Measurements from ENCODE around the gene ASIC5. TPM values are rescaled to one million over a fixed set of nuclear protein-coding genes. Genes with fewer than 3 reads are reported as not detected.

Gene ASIC5
- total RNA-seq, 1 experiment from 2014 or later: not detected

DNA sequence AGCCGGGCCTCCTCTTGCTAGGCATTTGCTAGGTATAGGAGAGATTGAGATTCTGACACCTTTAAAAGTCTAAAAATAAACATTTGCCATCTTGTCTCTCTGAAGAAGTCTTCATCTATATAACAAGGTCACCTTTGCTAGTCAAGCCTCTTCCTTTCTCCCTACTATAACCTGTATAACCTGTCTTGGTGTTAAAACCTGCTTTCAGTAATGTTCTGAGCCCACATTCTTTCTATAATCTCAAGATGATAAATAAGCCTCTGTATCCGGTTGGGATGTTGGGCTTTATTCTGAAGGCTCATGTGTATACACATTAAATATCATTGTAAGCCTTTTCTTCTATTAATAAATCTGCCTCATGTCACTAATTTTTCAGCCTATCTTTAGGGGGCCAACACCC lies 10.2 kb downstream of the ASIC5 start:
- Mint-ChIP-seq H3K4me1 (ENCODE audit: low read depth, unreplicated experiment) (no peaks in the 10 kb centered on the region), H3K27ac (ENCODE audit: unreplicated experiment) (no peak overlapping the region), H3K36me3 (ENCODE audit: insufficient read depth, unreplicated experiment) (no peaks in the 10 kb centered on the region), H3K27me3 (ENCODE audit: insufficient read depth, unreplicated experiment) (no peaks in the 10 kb centered on the region), H3K9me3 (ENCODE audit: unreplicated experiment) (peaks cover 9% of the 10 kb centered on the region), H3K4me3 (ENCODE audit: unreplicated experiment) (no peak overlapping the region)
- Histone ChIP-seq H3K9me3 (no peaks in the 10 kb centered on the region), H3K4me1 (0 out of 2 replicates have a peak, but pooled peaks cover 5% of the 10 kb centered on the region), H3K36me3 (ENCODE audit: control insufficient read depth, insufficient read depth, low read length) (no peaks in the 10 kb centered on the region), H3K4me3 (ENCODE audit: low read depth, low read length) (no peak overlapping the region), H3K27me3 (replicated peaks; ENCODE audit: control insufficient read depth, insufficient read depth, low read length) (no peaks in the 10 kb centered on the region)
- POLR2A ChIA-PET: no interaction called here
- no TSS peak for BruUV-seq (replicated peaks)
- intact Hi-C loops (cut with micrococcal nuclease; ENCODE audit: unreplicated experiment): no loop called here
- CTCF ChIA-PET: no interaction called here
- DNase-seq: no peak
- TF ChIP-seq, protein P1, sequence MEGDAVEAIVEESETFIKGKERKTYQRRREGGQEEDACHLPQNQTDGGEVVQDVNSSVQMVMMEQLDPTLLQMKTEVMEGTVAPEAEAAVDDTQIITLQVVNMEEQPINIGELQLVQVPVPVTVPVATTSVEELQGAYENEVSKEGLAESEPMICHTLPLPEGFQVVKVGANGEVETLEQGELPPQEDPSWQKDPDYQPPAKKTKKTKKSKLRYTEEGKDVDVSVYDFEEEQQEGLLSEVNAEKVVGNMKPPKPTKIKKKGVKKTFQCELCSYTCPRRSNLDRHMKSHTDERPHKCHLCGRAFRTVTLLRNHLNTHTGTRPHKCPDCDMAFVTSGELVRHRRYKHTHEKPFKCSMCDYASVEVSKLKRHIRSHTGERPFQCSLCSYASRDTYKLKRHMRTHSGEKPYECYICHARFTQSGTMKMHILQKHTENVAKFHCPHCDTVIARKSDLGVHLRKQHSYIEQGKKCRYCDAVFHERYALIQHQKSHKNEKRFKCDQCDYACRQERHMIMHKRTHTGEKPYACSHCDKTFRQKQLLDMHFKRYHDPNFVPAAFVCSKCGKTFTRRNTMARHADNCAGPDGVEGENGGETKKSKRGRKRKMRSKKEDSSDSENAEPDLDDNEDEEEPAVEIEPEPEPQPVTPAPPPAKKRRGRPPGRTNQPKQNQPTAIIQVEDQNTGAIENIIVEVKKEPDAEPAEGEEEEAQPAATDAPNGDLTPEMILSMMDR (IDR thresholded peaks at IDR 0.05; ENCODE audit: insufficient read depth in 1 of 2, low read depth in 1 of 2, low read length in 1 of 2, severe bottlenecking in 1 of 2, unreplicated experiment in 1 of 2): no peak

DNA sequence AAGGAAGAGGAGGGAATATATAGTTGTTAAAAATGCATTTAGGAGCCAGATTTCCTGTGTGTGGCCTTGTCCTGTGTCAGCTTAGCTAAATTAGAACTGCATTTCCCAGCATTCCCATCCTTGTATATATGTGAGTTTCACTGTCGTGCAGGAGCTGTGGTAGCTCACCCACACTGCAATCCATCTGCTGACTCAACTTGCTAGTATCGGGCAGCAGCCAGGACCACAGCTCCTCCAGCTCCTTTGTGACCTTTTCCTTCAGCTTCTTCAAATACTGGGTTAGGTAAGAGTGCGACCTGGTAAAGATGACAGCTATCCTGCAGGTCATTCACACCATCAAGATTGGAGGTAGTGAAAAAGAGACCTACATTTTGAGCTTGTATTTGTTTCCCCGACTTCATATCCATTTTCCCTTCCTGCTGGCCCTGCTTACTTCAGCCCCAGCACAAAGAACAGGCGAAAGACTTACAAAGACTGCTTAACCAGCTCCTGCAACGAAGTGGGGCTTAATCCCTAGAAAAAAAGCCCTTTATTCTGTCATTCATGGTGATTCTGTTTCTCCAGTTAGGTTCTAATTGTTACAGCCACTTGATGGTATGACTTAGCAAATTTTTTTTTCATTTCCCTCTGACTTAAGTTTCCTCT lies 11.4 kb downstream of the ASIC5 start:
- BruUV-seq (replicated peaks): no TSS peak
- no peak for DNase-seq
- ChIA-PET POLR2A (no interaction called here), CTCF (interaction anchor here (0.6 kb wide), 1 partner anchor 53 kb away, joined by 3 read pairs; no protein-coding TSS in a partner anchor)
- Mint-ChIP-seq H3K4me1 (ENCODE audit: low read depth, unreplicated experiment) (no peaks in the 10 kb centered on the region), H3K9me3 (ENCODE audit: unreplicated experiment) (peaks cover 21% of the 10 kb centered on the region), H3K27ac (ENCODE audit: unreplicated experiment) (no peak overlapping the region), H3K27me3 (ENCODE audit: insufficient read depth, unreplicated experiment) (no peaks in the 10 kb centered on the region), H3K36me3 (ENCODE audit: insufficient read depth, unreplicated experiment) (no peaks in the 10 kb centered on the region), H3K4me3 (ENCODE audit: unreplicated experiment) (no peak overlapping the region)
- TF ChIP-seq, protein P1 (IDR thresholded peaks at IDR 0.05; ENCODE audit: insufficient read depth in 1 of 2, low read depth in 1 of 2, low read length in 1 of 2, severe bottlenecking in 1 of 2, unreplicated experiment in 1 of 2): no peak
- intact Hi-C loops (cut with micrococcal nuclease; ENCODE audit: unreplicated experiment): no loop called here
- H3K27me3 ChIP-seq (replicated peaks; ENCODE audit: control insufficient read depth, insufficient read depth, low read length): no peaks in the 10 kb centered on the region
- no peaks in the 10 kb centered on the region for H3K36me3 ChIP-seq (ENCODE audit: control insufficient read depth, insufficient read depth, low read length)
- no peaks in the 10 kb centered on the region for H3K9me3 ChIP-seq
- no peak overlapping the region for H3K4me3 ChIP-seq (ENCODE audit: low read depth, low read length)
- 0 out of 2 replicates have a peak, but pooled peaks cover 5% of the 10 kb centered on the region for H3K4me1 ChIP-seq

DNA sequence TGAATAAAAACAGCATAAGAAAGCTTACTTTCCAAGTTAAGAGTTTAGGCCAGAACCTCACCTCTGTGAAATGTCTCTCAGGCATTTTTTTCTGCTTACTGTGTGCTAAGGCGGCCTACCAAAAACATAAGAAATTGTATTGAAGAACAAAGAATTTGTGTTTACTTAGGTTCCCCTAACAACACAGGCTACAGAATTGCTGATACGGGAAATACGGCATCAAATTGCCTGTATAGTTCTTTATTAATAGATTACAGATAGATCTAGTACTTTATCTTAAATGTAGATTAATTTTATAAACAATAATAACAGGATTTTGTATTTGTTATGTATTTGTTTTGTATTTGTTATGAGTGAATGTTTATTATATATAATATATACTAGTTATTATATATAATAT lies 12.9 kb downstream of the ASIC5 start:
- Mint-ChIP-seq H3K9me3 (ENCODE audit: unreplicated experiment) (peaks cover 18% of the 10 kb centered on the region), H3K4me1 (ENCODE audit: low read depth, unreplicated experiment) (no peaks in the 10 kb centered on the region), H3K36me3 (ENCODE audit: insufficient read depth, unreplicated experiment) (no peaks in the 10 kb centered on the region), H3K27me3 (ENCODE audit: insufficient read depth, unreplicated experiment) (no peaks in the 10 kb centered on the region), H3K4me3 (ENCODE audit: unreplicated experiment) (no peak overlapping the region), H3K27ac (ENCODE audit: unreplicated experiment) (no peak overlapping the region)
- Histone ChIP-seq H3K27me3 (replicated peaks; ENCODE audit: control insufficient read depth, insufficient read depth, low read length) (no peaks in the 10 kb centered on the region), H3K4me1 (0 out of 2 replicates have a peak, but pooled peaks cover 5% of the 10 kb centered on the region), H3K4me3 (ENCODE audit: low read depth, low read length) (no peak overlapping the region), H3K9me3 (no peaks in the 10 kb centered on the region), H3K36me3 (ENCODE audit: control insufficient read depth, insufficient read depth, low read length) (no peaks in the 10 kb centered on the region)
- TF ChIP-seq, protein P1 (IDR thresholded peaks at IDR 0.05; ENCODE audit: insufficient read depth in 1 of 2, low read depth in 1 of 2, low read length in 1 of 2, severe bottlenecking in 1 of 2, unreplicated experiment in 1 of 2): no peak
- intact Hi-C loops (cut with micrococcal nuclease; ENCODE audit: unreplicated experiment): no loop called here
- no TSS peak for BruUV-seq (replicated peaks)
- POLR2A ChIA-PET: no interaction called here
- CTCF ChIA-PET: no interaction called here
- DNase-seq: no peak

All from Caco-2 (cell line).